ENCODE data around the gene BEST2.

DNA sequence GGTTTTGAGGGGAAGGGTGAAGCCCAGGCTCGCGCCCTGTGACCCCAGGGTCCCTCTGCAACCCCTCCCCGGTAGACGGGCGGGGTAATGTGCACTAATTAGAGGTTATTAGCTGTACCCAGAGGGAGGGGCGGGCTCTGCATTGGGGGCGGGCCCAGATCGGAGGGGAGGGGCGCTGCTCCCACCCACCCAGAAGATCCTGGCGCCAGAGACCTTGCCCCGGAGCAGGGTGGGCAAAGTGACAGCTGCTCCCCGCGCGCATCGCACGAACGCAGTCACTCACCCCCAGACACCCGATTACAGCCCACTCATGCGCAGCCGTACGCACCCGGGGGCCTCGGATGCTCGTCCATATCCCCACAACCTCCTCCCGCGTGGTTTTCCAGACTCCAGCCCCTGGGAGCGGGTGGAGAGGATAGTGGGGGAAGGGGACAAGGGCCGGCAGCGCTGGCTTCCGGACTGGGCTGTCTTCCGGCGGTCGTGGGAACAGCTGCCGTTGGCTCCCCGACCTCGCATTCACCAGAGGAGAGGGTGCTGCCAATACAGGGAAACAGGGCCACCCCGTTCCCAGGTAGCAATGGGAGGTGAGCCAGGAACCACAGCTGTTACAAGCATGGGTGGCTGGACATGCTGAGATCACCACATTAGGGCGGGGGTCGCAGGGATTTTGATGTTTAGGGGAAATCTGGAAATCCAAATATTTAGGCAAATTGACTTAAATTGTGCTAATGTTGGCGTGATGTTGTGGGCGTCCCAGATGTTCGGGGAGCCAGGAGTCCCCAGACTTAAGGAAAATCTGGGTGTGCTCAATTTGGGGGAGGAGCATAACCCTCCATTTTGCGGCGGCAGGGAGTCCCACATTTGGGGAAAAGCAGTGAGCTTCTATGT is 26.7 kb downstream of the BEST2 start:
- TF ChIP-seq CTCF (conservative IDR thresholded peaks at IDR 0.05) (no peak), ZFX (IDR thresholded peaks at IDR 0.05) (no peak)
